SH-SY5Y (cell line): ENCODE results near the gene SUSD6.

Experiments
- GATA2 ChIP-seq: IDR thresholded peaks from 2 replicates; pipeline ENCODE4 v1.6.1; 2011; ENCODE audit warnings: mild to moderate bottlenecking, low read depth, low read length
- GATA3 ChIP-seq: IDR thresholded peaks from 2 replicates; pipeline ENCODE4 v1.6.1; 2011; ENCODE audit warnings: low read depth, mild to moderate bottlenecking, low read length, moderate library complexity

The SUSD6 gene

DNA sequence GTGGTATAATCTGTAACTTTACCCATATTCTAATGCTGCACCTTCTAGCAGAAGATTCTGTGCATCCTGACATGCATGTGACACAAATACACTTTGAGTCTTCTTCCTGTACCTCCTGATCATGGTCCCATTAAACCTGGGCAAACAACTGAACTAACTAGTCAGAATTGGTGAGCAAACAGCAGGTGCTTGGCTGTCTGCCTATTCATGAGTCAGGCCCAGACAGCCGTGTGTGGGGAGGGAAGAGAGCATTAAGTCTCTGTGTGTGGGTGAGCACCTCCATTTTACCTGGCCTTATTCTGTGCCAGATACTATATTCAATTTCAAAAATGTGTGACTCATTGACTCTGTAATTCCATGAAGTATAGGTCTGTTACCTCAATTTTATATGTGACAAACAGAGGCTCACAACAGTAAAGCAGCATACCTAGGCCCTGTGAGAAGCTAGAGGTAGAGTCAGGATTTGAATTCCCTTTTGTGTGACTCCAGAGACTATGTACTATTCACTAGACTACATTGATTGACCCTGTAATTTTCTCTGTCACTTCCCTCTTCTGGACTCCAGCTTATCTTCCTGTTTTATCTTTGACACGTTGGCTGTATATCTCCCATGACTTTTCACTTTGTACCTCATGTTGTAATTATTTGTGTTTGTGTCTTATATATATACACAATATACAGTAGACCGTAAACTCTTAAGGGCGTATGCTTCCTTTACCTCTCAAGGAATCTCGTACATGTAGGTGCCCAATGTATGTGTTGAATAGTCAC is 32.2 kb downstream of the SUSD6 start:
- no peak for TF ChIP-seq GATA3
- TF ChIP-seq GATA2, result no peak

DNA sequence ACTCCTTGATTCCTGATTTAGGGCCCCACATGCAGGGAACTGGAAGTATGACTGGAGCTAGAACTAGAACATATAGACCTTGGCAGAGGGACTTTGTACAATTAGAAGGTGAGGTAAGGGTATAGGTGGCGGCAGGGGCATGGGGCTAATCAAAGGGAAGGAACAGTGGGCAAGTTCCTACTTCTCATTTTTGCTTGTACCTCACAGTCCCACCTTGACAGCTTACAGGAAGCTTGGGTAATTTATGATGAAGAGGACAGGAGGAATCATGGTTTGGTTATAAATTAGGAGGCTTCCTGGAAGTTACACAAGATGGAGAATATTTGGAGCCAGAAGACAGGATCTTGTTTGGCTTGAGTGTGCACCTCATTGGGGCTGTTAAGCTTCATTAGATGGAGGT is 33.4 kb downstream of the SUSD6 start:
- TF ChIP-seq GATA2 (no peak), GATA3 (no peak)

DNA sequence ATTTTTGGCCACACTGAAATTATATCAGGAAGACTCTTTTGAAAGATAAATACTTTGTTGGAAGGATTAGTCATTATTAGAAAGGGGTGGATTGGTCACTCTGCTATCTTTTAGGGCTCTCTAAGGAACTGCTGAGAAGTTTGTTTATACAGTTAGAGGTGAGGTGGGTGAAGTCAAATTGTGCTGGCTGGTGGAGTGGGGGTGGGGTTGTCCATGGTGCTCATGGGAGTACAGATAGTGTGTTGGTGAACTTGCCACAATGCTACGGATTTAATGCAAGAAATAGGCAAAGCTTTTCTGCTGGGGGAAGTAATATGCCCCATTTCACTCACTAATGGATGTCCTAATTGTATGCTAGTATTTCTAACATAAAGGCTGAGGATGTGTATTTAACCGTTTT is 35.8 kb downstream of the SUSD6 start:
- no peak for TF ChIP-seq GATA3
- TF ChIP-seq GATA2, result no peak

DNA sequence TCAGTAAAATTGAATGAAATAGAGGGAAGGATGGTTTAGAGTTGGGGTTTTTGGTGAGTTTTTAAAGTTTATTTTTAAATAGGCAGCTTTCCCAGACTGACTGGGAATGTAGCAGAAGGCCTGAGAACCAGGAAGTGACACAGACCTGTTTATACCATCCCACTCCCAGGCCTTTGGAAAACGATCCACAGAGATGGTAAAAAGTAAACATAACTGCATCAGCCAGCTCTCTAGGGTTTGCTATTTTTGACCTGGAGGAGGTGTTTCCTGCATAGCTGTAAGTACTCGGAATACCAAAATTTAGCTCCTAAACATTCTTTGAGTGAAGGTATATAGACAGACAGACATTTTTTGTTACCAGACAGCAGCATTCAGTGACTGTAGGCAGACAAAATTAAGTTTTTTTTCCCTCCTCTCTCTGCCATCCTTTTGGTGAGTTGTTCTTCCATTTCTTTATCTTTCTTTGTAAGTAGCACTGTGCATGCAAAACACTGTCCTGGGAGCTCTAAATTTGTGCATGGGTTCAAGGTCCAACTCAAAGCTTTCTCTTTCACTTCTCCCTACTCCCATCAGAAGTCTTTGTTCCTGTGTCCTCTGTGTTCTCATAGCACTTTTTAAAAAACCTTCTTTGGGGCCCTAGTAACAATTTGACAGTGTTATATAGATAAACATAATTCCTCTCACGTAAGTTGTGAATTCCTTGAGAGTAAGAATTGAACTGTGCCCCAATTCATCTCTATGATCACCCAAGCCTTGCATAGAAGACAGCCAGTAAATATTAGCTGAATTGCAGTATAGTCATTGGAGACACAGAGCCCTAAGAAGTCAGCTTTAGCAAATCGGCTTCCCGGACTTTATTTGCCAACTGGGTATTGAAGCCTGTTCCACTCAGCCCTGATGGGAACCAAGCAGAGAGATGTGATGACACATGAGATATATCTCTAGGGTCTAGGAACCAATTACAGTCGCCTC is 37.4 kb downstream of the SUSD6 start:
- TF ChIP-seq GATA3 (no peak), GATA2 (no peak)

DNA sequence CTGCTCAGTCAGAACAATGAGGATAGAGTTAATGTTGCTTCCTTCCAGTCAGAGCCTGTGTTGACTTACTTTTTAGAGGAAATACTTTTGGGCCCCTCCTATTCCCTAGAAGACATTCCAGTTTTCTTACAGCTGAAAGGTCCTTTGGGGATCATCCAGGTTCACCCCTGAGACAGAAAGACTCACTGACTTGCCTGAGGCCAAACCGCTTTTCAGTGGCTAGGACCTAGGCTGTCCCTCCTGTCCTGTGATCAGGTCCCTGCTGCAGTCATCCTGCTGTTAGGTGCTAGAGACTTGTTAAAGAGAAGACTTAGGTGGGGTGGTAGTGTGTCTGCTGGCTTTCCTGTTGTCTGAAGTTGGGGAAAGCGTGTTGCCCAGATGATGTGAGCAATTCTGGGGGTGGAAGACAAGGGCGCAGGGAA is 39.6 kb downstream of the SUSD6 start:
- no peak for TF ChIP-seq GATA2
- no peak for TF ChIP-seq GATA3

DNA sequence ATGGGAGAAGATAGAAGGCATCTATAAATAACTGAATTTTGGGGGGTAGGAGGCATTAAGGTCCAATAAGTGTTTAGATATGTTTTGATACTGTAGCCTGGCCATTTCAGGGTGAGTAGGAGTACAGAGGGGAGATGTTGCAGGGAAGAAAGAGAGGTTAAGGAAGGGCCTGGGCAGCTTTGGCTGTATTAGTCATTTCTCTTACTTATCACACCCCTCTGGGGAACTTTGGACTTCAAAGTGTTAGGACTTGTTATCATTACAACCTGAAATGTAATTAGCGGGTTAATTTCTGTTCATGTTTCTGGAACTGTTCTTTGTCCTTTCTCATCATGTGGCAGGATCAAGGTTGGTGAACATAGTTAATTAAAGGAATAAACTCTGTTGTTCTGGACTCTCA is 40.3 kb downstream of the SUSD6 start:
- TF ChIP-seq GATA2 (no peak), GATA3 (no peak)

DNA sequence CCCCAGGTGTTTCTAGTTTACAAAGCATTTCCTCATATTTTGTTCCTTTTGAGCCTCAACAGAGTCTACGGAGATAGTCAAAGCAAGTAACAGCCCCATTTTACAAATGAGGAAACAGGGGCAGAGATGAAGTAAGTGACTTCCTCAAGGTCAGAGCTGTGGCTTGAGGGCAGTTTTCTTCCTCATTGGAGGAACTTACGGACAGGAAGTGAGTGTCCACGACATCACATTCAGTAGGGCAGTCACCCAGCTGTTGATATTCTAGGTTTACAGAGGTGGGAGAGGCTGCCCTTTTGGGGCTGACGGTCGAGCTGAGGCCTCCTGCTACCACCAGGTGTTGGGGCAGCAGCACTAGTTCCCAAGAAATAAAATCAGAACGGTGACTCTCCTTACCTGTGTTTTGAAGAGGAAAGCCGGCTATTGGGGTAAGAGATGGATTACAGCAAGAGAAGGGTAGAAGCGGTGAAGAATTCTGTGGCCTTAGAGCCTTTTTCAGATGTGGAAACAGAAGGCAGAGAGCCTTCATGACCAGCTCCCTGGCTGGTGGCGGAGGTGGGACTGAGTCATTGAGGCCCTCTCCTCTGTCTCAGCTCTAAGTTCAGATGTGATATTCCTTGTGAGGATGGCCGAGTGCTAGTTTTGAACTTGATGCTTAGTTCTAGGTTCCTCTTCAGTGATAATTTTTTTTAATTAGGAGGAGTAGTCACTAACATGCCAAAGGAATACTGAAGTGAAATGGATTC is 41.7 kb downstream of the SUSD6 start:
- TF ChIP-seq GATA3, result no peak
- TF ChIP-seq GATA2, result no peak

DNA sequence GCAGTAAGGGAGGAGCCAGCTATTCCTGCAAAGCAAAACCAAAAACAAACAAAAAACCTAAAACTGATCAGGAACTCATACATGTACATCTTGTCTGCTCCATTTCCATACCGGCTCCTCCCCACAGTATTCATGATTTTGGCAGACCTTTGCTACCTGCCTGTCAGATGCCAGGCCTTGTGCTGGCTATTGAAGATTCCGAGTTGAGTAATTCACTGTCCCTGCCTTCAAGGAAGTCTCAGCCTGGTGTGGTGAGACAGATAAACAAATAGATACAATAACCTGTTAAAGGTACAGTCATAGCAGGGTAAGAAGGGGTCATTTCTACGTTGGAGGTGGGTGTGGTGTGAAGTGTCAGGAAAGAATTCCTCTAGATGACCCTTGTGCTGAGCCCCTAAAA is 42.7 kb downstream of the SUSD6 start:
- TF ChIP-seq GATA3 (no peak), GATA2 (no peak)

DNA sequence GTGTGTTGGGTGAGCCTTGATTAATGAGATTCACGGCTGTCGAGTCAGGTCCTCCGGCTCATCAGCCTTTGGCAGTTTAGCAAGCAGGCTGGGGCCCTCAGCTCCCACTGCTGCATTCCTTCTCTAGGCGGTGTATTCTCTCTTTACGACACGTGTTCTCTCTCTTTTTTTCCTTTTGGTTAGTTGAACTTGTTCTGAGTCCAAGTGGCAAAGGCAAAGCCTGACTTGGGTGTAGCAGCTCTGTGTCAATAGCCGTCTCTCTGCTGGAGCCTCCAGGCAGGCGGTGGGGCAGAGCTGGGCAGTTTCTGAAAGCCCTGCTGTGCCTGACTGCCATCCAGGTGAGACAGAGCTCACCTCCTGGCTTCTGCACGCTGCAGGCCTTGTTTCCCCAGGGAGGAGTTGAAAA is 46.6 kb downstream of the SUSD6 start:
- TF ChIP-seq GATA2 (no peak), GATA3 (no peak)

DNA sequence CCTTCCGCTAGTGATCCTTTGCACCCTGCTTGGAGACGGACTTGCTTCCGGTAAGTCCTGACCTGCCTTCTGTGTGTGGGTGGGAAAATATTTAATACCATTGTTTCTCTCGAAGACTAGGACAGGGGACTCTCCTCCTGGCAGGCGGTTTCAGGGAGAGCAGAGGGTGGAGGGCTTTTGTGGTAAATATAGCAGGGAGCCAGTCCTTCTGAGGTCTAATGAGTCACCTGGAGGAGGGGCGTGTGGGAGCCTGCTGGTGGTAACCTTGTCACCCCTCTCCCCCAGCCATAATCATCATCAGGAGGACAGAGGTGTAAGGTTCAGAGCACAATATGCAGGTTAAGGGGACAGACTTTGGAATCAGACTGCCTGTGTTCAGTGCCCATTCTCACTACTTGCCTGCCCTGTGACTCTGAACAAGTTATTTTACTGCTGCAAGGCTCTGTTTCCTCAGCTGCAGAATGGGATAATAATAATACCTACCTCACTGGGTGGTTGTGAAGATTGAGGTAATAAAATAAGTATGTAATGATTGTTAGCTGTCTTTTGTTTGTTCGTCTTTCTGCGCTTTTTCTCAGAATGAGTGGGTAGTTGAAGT is 47.4 kb downstream of the SUSD6 start:
- no peak for TF ChIP-seq GATA2
- TF ChIP-seq GATA3, result no peak

DNA sequence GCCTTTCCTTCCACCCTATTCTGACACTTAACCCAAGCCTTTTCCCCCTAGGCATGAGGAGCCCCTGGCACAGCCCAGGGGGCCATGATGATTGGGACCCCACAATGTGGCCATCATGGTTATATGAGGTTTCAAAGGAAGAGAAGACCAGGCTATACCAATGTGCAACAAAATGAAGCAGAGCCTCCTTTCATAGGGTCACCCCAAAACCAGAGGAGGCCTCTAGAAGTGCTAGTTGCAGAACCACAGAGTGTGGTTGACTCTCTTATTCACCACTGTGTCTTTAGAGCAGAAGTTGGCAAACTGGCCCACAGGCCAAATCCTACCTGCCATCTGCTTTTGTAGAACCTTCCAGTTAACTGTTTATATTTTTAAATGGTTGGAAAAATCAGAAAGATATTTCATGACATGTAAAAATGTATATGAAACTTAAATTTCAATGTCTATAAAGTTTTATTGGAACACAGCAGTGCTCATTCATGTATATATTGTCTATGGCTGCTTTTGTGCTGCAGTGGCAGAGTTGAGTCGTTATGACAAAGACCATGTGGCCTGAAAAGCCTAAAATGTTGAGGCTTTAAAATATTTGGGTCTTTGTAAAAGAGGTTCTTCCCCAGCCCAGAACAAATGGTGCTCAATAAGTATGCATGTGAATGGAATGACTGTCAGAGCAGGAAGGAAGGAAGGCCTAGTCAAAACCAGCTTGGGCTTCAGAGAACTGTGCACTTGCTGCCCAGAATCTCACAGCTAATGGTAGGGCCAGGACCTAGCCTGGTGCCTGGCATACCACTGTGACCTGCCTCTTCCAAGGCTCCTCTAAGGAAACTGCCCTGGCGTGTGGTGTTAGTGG is 49.2 kb downstream of the SUSD6 start:
- no peak for TF ChIP-seq GATA3
- no peak for TF ChIP-seq GATA2

DNA sequence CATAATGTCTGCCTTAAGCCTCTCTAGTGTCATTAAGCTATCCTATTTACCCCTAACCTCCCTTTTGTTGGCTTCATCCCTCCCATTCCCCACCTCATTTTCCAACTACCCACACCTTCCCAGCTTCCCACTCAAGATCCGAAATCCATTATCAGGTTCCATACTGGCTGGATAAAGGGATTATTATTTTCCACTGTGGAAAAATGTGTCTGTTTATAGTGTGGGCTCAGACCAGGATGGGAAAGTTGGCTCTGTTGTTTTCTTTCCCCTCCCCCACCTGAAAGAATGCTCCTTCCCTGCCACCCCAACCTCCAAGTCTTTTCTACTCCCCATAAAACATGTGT is 49.8 kb downstream of the SUSD6 start:
- TF ChIP-seq GATA3 (no peak), GATA2 (no peak)
